ENCODE measurements around the gene FBXO15. TPM values are rescaled to one million over a fixed set of nuclear protein-coding genes. Genes with fewer than 3 reads are reported as not detected.

FBXO15 gene
- total RNA-seq, 1 donor from 2014 or later = 4.2 TPM

DNA sequence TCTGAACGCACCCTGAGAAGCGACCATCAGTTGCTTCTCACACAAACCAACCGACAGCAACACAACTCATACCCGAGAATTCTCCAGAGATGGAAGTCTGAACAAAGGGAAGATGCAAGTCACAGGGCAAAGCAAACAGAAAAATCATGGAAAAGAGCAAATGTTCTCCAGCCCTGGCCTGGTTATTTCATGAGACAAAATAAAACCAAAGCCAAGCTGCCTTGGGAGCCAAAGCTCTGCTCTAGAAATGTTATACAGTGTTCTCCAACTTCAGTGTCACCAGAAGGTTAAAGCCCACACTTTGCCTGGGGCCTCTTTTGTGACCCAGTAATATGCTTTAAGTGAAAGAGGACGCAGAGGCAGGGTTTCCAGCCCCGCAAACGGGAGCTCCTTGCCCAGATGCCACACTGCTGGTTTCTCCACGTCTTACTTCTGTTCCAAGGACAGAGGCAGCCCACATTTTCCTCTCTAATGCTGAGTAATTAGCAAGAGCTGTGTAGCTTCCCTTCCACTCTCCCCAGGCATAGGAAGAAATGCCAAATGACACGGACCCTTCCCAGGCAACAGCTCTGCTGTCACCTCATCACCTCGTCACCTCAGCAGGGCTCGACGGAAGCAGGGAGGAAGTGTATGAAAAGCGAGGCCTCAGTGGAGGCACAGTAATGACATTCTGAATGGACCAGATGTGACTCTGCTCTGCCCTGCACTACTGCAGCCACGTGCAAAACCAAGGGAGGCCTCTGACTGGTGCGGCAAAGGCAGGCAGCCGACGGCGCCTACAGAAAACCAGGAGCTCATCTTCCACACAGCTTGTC is 64.7 kb downstream of the FBXO15 start:
- Histone ChIP-seq H3K27ac (no peak overlapping the region), H3K4me1 (no peaks in the 10 kb centered on the region), H3K27me3 (ENCODE audit: low read depth) (no peaks in the 10 kb centered on the region), H3K36me3 (no peaks in the 10 kb centered on the region), H3K4me3 (no peak overlapping the region), H3K9me3 (no peaks in the 10 kb centered on the region)
- no peak for DNase-seq
- intact Hi-C loops (cut with DNase I) = no loop called here
- ATAC-seq = no peak
- TF ChIP-seq, protein P1, sequence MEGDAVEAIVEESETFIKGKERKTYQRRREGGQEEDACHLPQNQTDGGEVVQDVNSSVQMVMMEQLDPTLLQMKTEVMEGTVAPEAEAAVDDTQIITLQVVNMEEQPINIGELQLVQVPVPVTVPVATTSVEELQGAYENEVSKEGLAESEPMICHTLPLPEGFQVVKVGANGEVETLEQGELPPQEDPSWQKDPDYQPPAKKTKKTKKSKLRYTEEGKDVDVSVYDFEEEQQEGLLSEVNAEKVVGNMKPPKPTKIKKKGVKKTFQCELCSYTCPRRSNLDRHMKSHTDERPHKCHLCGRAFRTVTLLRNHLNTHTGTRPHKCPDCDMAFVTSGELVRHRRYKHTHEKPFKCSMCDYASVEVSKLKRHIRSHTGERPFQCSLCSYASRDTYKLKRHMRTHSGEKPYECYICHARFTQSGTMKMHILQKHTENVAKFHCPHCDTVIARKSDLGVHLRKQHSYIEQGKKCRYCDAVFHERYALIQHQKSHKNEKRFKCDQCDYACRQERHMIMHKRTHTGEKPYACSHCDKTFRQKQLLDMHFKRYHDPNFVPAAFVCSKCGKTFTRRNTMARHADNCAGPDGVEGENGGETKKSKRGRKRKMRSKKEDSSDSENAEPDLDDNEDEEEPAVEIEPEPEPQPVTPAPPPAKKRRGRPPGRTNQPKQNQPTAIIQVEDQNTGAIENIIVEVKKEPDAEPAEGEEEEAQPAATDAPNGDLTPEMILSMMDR (IDR thresholded peaks at IDR 0.05) = no peak

DNA sequence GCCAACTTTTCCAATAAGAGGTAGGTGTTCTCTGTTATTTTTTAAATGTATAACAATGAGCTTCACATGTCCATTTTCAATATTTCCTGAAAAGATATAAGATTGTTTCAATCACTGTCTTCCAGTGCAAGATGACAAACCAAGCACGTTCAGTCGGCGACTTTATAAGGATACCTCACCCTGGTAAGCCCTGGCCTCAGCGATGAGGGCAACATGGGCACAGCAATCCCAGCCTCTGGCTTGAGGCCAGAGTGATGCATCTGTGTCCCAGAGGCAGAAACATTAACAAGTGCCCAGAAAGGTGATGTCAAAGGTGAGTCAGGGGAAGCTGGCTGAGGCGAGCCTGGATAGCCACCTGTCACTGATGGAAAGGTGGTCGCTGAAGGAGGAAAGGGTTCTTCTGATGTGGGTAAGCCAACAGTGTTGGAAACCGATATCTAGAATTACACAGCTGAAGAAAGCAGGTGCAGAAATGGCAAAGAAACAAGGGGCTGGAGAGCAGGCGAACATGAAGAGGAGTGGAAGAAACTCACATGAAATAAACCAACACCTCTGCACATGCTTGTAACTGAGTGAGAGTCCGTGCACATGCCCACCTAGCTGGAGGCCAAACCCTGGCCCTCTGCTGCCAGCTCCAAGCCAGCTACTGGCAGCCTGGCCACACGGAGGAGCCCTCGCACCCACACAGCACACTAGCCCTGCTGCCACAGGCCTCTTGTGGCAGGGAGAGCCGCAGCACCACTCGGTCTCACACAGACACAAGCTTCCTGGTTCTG is 65.5 kb downstream of the FBXO15 start:
- ATAC-seq = peak; percentile 86 to 90
- intact Hi-C loops (cut with DNase I) = no loop called here
- no peak for DNase-seq
- Histone ChIP-seq H3K9me3 (no peaks in the 10 kb centered on the region), H3K4me3 (no peak overlapping the region), H3K4me1 (no peaks in the 10 kb centered on the region), H3K27ac (no peak overlapping the region), H3K36me3 (no peaks in the 10 kb centered on the region), H3K27me3 (ENCODE audit: low read depth) (no peaks in the 10 kb centered on the region)
- TF ChIP-seq, protein P1 (IDR thresholded peaks at IDR 0.05) = peak; percentile 37

DNA sequence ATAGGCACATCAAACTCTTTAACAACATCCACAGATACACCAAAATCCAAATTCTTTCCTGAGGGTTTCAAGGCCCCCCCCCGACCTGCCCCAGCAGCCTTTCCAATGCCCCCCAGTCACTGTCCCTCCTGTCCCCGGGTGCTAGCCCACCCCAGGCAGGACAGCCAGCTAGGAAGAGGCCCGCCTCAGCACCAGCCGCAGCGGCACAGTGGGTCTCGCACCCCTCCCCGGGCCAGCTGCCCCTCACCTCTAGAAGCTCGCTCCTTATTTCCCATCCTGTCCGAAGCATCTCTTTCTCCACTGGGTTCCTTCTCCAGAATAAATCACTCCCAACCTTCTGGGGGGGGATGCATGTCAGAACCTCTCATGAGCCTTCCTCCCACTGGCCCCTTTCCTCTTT is 69.4 kb downstream of the FBXO15 start:
- intact Hi-C loops (cut with DNase I) = no loop called here
- ATAC-seq = no peak
- Histone ChIP-seq H3K4me1 (no peaks in the 10 kb centered on the region), H3K27ac (no peak overlapping the region), H3K9me3 (no peaks in the 10 kb centered on the region), H3K36me3 (no peaks in the 10 kb centered on the region), H3K27me3 (ENCODE audit: low read depth) (no peaks in the 10 kb centered on the region), H3K4me3 (no peak overlapping the region)
- no peak for DNase-seq
- TF ChIP-seq, protein P1 (IDR thresholded peaks at IDR 0.05) = no peak

DNA sequence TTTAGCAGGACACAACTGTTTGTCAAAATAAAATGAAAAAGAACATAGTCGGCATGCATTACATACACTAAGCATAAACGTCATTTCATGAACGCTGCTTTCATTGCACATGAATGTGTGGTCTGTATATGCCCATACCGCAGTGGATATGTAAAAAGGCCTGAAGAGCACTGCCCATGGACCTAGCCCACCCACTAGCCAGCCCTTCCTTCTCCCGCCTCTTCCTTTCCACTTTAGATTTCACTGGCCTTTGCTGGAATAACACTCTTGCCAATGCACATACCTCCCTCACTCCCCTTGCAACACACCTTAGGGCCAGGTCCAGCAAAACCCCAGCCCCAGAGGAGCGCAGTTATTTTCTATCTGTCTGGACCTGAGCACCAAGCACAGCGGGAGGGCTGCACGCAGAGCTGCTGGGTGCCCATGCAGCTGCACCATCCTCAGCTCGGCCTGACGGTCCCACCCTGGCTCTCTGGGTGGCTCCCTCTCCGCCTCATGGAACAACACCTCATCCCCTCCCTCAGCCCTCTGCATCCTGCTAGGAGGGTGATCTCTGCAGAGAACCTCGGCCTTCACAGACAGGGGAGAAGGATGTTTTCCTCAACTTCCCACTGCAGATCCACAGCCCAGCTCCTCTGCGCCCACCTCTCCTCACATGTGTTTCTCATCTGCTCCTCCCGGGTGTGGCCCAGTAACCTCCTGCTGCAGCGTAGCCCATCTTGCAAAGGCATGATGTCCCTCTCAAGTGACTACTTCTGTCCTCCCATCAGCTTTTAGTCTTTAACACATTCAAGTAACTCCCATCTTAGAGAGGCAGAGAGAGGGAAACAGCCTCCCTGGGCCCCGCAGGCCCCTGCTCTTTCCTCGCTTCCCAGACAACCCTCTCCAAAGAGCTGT is 72.7 kb downstream of the FBXO15 start:
- Histone ChIP-seq H3K4me3 (no peak overlapping the region), H3K27ac (no peak overlapping the region), H3K27me3 (ENCODE audit: low read depth) (no peaks in the 10 kb centered on the region), H3K9me3 (no peaks in the 10 kb centered on the region), H3K4me1 (no peaks in the 10 kb centered on the region), H3K36me3 (no peaks in the 10 kb centered on the region)
- TF ChIP-seq, protein P1 (IDR thresholded peaks at IDR 0.05) = no peak
- intact Hi-C loops (cut with DNase I) = no loop called here
- DNase-seq (no peak), ATAC-seq (no peak)

DNA sequence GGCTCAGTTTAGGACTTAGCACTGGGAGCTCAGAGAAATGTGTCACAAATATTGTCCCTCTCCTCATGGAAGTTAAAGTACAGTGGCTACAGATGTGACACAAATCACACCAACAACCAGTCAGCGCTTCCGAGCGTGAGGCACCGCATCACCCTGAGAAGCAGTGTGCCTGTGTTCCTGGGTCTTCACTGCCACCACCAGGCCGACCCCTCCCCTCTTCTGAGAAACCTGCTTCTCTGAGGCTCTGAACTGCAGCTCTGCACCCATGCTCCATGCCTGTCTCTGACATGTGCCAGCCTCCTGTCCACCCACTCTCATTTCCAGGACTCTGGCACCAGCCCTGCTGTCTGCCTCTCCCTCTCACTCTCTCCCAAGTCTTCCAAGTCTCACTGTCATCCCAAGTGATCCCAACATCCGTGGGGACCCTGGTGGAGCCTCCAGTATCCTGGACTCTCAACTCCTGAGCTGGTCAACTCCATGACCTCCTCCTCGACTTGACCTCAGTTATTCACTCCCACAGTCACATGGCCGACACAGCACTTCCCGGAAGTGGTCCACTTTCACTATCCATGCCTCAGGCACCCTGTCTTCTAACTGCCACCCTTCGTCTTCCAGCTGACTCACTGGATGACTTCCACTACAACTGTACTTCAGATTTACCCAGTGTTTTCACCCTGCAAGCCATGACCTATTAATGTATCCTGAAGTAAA is 73.5 kb downstream of the FBXO15 start:
- no peaks in the 10 kb centered on the region for H3K27me3 ChIP-seq (ENCODE audit: low read depth)
- H3K9me3 ChIP-seq = no peaks in the 10 kb centered on the region
- no peak overlapping the region for H3K27ac ChIP-seq
- no peaks in the 10 kb centered on the region for H3K4me1 ChIP-seq
- H3K4me3 ChIP-seq = no peak overlapping the region
- intact Hi-C loops (cut with DNase I) = no loop called here
- H3K36me3 ChIP-seq = no peaks in the 10 kb centered on the region
- TF ChIP-seq, protein P1 (IDR thresholded peaks at IDR 0.05) = no peak
- DNase-seq (no peak), ATAC-seq (no peak)

Measured in lower lobe of right lung (tissue), 2 donors.